ENCODE data around the gene FER.

Gene FER

DNA sequence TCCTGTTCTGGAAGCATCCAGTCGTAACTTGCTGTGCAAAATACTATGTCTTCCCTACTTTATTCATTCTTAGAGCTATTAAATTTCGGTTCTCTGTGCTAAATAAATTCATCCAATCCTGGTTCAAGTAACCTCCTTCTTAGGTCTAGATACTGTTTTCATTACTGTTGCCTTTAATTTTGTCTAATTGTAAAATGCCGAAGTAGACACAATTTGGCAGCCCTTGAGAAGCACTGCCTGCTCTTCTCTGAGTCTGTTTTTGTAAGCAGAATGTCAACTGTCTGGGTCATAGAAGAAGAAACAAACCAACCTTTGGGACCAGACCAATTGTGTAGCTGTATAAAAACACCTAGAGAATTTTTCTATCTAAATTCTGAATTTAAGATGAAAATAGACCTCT, 412.8 kb downstream of the FER start:
- Histone ChIP-seq H3K9me3 (ENCODE audit: control insufficient read depth, low read length) (no peaks in the 10 kb centered on the region), H3K18ac (ENCODE audit: low read depth in 1 of 2, low read length in 2 of 2) (no peak overlapping the region), H4K91ac (ENCODE audit: low read length) (no peak overlapping the region), H2BK12ac (ENCODE audit: low read length in 2 of 2) (no peak overlapping the region), H2BK15ac (ENCODE audit: low read depth, poor library complexity, severe bottlenecking) (no peak overlapping the region), H2BK5ac (ENCODE audit: low read depth, low read length, poor library complexity, severe bottlenecking) (no peak overlapping the region), H3K23ac (ENCODE audit: low read length in 2 of 2) (no peak overlapping the region), H2BK120ac (ENCODE audit: low read depth, low read length) (no peak overlapping the region), H3K4me2 (ENCODE audit: low read length, poor library complexity, severe bottlenecking) (no peak overlapping the region), H3K9ac (ENCODE audit: low read length) (no peak overlapping the region), H4K8ac (ENCODE audit: low read length) (no peak overlapping the region), H2AFZ (ENCODE audit: low read depth, low read length) (no peak overlapping the region), H3K36me3 (ENCODE audit: control insufficient read depth in 1 of 2, insufficient read depth in 2 of 2, low read depth in 1 of 2, low read length in 2 of 2) (no peaks in the 10 kb centered on the region), H2AK5ac (ENCODE audit: low read length, severe bottlenecking) (no peak overlapping the region), H3K27ac (ENCODE audit: low read length, poor library complexity, severe bottlenecking) (no peak overlapping the region), H3K14ac (ENCODE audit: low read length in 2 of 2) (no peak overlapping the region), H3K4ac (ENCODE audit: low read depth in 1 of 2, low read length in 2 of 2) (no peak overlapping the region), H3K27me3 (ENCODE audit: control insufficient read depth in 1 of 2, insufficient read depth in 1 of 2, low read length in 2 of 2) (no peaks in the 10 kb centered on the region), H3K4me3 (ENCODE audit: insufficient read depth in 1 of 2, low read depth in 1 of 2, low read length in 2 of 2) (no peak overlapping the region), H3K4me1 (ENCODE audit: control insufficient read depth, insufficient read depth, low read depth, low read length) (no peaks in the 10 kb centered on the region), H3K79me1 (replicated peaks; ENCODE audit: low read length, poor library complexity, severe bottlenecking) (no peaks in the 10 kb centered on the region)
- DNase-seq: no peak
- WGBS: 100% methylated on average over 2 of the region's 3 CpGs

DNA sequence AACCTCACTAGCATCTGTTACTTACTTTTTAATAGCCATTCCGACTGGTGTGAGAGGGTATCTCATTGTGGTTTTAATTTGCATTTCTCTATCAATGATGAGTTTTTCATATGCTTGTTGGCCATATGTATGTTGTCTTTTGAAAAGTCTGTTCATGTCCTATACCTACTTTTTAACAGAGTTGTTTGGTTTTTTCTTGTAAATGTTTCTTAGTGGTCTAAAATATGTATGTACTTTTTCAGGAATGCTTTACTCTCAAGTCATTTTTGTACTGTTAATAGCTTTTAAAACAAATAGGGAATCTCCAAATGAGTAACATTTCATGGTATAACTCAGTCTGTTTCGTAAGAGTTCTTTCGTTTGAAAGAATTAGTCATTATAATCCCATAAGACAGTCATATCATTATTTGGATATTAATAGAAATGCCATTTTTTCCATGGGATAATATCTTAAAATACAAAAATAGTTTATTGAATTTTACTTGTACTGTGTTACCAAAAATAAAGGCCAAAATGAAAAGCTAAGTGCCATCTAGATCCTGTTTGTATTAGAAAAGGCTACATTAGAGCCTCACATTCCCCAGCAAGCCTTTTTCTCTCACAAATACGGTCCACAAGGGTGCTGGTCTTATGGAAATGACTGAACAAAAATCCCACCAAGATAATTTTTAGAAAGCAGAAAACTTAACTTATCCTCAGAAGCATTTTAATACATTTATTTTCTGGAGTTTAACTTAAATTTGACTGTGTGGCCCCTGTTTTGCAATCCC, 414.4 kb downstream of the FER start:
- Histone ChIP-seq H3K27me3 (ENCODE audit: control insufficient read depth in 1 of 2, insufficient read depth in 1 of 2, low read length in 2 of 2) (no peaks in the 10 kb centered on the region), H3K4ac (ENCODE audit: low read depth in 1 of 2, low read length in 2 of 2) (no peak overlapping the region), H3K79me1 (replicated peaks; ENCODE audit: low read length, poor library complexity, severe bottlenecking) (no peaks in the 10 kb centered on the region), H4K8ac (ENCODE audit: low read length) (no peak overlapping the region), H3K9ac (ENCODE audit: low read length) (peak overlapping the region; percentile 38), H3K27ac (ENCODE audit: low read length, poor library complexity, severe bottlenecking) (no peak overlapping the region), H3K23ac (ENCODE audit: low read length in 2 of 2) (no peak overlapping the region), H2BK12ac (ENCODE audit: low read length in 2 of 2) (no peak overlapping the region), H3K9me3 (ENCODE audit: control insufficient read depth, low read length) (no peaks in the 10 kb centered on the region), H2BK5ac (ENCODE audit: low read depth, low read length, poor library complexity, severe bottlenecking) (no peak overlapping the region), H2AFZ (ENCODE audit: low read depth, low read length) (no peak overlapping the region), H2BK15ac (ENCODE audit: low read depth, poor library complexity, severe bottlenecking) (no peak overlapping the region), H4K91ac (ENCODE audit: low read length) (no peak overlapping the region), H3K4me1 (ENCODE audit: control insufficient read depth, insufficient read depth, low read depth, low read length) (no peaks in the 10 kb centered on the region), H2AK5ac (ENCODE audit: low read length, severe bottlenecking) (no peak overlapping the region), H3K4me2 (ENCODE audit: low read length, poor library complexity, severe bottlenecking) (no peak overlapping the region), H3K36me3 (ENCODE audit: control insufficient read depth in 1 of 2, insufficient read depth in 2 of 2, low read depth in 1 of 2, low read length in 2 of 2) (no peaks in the 10 kb centered on the region), H2BK120ac (ENCODE audit: low read depth, low read length) (no peak overlapping the region), H3K4me3 (ENCODE audit: insufficient read depth in 1 of 2, low read depth in 1 of 2, low read length in 2 of 2) (no peak overlapping the region), H3K14ac (ENCODE audit: low read length in 2 of 2) (no peak overlapping the region), H3K18ac (ENCODE audit: low read depth in 1 of 2, low read length in 2 of 2) (no peak overlapping the region)
- 100% methylated on average over 1 of the region's 4 CpGs for WGBS
- DNase-seq: peak; percentile 22

DNA sequence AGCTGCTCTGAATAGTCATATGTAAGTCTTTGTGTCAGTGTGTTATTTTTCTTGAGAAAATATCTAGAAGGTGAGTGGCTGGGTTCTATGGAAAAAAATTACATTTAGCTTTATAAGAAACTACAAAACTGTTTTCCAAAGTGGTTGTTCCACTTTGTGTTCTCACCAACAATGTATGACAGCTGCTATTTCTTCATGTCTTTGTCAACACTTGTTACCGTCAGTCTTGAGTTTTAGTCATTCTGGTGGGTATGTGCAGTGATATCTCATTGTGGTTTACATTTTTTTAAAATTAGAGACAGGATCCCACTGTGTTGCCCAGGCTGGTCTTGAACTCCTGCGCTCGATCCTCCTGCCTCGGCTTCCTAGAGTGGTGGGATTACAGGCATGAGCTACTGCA, 415.6 kb downstream of the FER start:
- H2BK12ac ChIP-seq (ENCODE audit: low read length in 2 of 2): no peak overlapping the region
- no peaks in the 10 kb centered on the region for H3K79me1 ChIP-seq (replicated peaks; ENCODE audit: low read length, poor library complexity, severe bottlenecking)
- DNase-seq: no peak
- no peak overlapping the region for H3K9ac ChIP-seq (ENCODE audit: low read length)
- H2AFZ ChIP-seq (ENCODE audit: low read depth, low read length): no peak overlapping the region
- H3K23ac ChIP-seq (ENCODE audit: low read length in 2 of 2): no peak overlapping the region
- H2BK120ac ChIP-seq (ENCODE audit: low read depth, low read length): no peak overlapping the region
- H3K4me3 ChIP-seq (ENCODE audit: insufficient read depth in 1 of 2, low read depth in 1 of 2, low read length in 2 of 2): no peak overlapping the region
- no peaks in the 10 kb centered on the region for H3K4me1 ChIP-seq (ENCODE audit: control insufficient read depth, insufficient read depth, low read depth, low read length)
- no peaks in the 10 kb centered on the region for H3K9me3 ChIP-seq (ENCODE audit: control insufficient read depth, low read length)
- no peak overlapping the region for H2BK5ac ChIP-seq (ENCODE audit: low read depth, low read length, poor library complexity, severe bottlenecking)
- H3K4ac ChIP-seq (ENCODE audit: low read depth in 1 of 2, low read length in 2 of 2): no peak overlapping the region
- no peak overlapping the region for H2BK15ac ChIP-seq (ENCODE audit: low read depth, poor library complexity, severe bottlenecking)
- H3K4me2 ChIP-seq (ENCODE audit: low read length, poor library complexity, severe bottlenecking): no peak overlapping the region
- 93% methylated on average over 1 of the region's 4 CpGs for WGBS
- H3K27me3 ChIP-seq (ENCODE audit: control insufficient read depth in 1 of 2, insufficient read depth in 1 of 2, low read length in 2 of 2): no peaks in the 10 kb centered on the region
- no peak overlapping the region for H2AK5ac ChIP-seq (ENCODE audit: low read length, severe bottlenecking)
- no peak overlapping the region for H4K91ac ChIP-seq (ENCODE audit: low read length)
- H3K27ac ChIP-seq (ENCODE audit: low read length, poor library complexity, severe bottlenecking): no peak overlapping the region
- H3K36me3 ChIP-seq (ENCODE audit: control insufficient read depth in 1 of 2, insufficient read depth in 2 of 2, low read depth in 1 of 2, low read length in 2 of 2): no peaks in the 10 kb centered on the region
- H3K14ac ChIP-seq (ENCODE audit: low read length in 2 of 2): no peak overlapping the region
- no peak overlapping the region for H4K8ac ChIP-seq (ENCODE audit: low read length)
- H3K18ac ChIP-seq (ENCODE audit: low read depth in 1 of 2, low read length in 2 of 2): no peak overlapping the region

DNA sequence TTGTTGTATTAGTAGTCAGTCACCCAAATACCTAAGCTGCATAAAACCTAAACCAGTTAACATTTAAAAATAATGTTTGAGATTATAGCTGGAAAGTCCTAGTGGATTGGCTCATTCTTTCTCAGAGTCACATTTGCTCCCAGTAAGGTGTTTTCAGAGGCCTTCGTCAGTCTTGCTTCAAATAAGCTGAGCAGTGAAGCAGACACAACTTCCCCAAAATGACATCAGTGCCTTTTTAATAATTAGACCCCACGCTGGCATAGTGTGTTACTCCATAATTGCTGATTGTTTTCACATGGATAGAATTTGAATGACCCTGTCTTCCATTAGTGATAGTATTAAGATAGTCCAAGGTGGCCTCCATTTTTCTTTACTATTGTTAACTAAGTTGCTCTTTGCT, 416.3 kb downstream of the FER start:
- H3K36me3 ChIP-seq (ENCODE audit: control insufficient read depth in 1 of 2, insufficient read depth in 2 of 2, low read depth in 1 of 2, low read length in 2 of 2): no peaks in the 10 kb centered on the region
- H3K4me1 ChIP-seq (ENCODE audit: control insufficient read depth, insufficient read depth, low read depth, low read length): no peaks in the 10 kb centered on the region
- no peaks in the 10 kb centered on the region for H3K27me3 ChIP-seq (ENCODE audit: control insufficient read depth in 1 of 2, insufficient read depth in 1 of 2, low read length in 2 of 2)
- H3K9ac ChIP-seq (ENCODE audit: low read length): no peak overlapping the region
- no peaks in the 10 kb centered on the region for H3K79me1 ChIP-seq (replicated peaks; ENCODE audit: low read length, poor library complexity, severe bottlenecking)
- H3K14ac ChIP-seq (ENCODE audit: low read length in 2 of 2): no peak overlapping the region
- H4K91ac ChIP-seq (ENCODE audit: low read length): no peak overlapping the region
- 100% methylated on average over 1 of the region's 2 CpGs for WGBS
- no peak overlapping the region for H2BK5ac ChIP-seq (ENCODE audit: low read depth, low read length, poor library complexity, severe bottlenecking)
- no peak overlapping the region for H3K23ac ChIP-seq (ENCODE audit: low read length in 2 of 2)
- H2BK15ac ChIP-seq (ENCODE audit: low read depth, poor library complexity, severe bottlenecking): no peak overlapping the region
- H3K4ac ChIP-seq (ENCODE audit: low read depth in 1 of 2, low read length in 2 of 2): no peak overlapping the region
- no peak overlapping the region for H2AFZ ChIP-seq (ENCODE audit: low read depth, low read length)
- no peak overlapping the region for H3K27ac ChIP-seq (ENCODE audit: low read length, poor library complexity, severe bottlenecking)
- no peak overlapping the region for H3K4me3 ChIP-seq (ENCODE audit: insufficient read depth in 1 of 2, low read depth in 1 of 2, low read length in 2 of 2)
- no peaks in the 10 kb centered on the region for H3K9me3 ChIP-seq (ENCODE audit: control insufficient read depth, low read length)
- no peak overlapping the region for H2BK12ac ChIP-seq (ENCODE audit: low read length in 2 of 2)
- H2AK5ac ChIP-seq (ENCODE audit: low read length, severe bottlenecking): no peak overlapping the region
- no peak overlapping the region for H3K4me2 ChIP-seq (ENCODE audit: low read length, poor library complexity, severe bottlenecking)
- DNase-seq: no peak
- no peak overlapping the region for H4K8ac ChIP-seq (ENCODE audit: low read length)
- no peak overlapping the region for H2BK120ac ChIP-seq (ENCODE audit: low read depth, low read length)
- H3K18ac ChIP-seq (ENCODE audit: low read depth in 1 of 2, low read length in 2 of 2): no peak overlapping the region

Measured in mesenchymal stem cell (in vitro differentiated cells and primary cell).